Measurements from ENCODE around the gene ARHGAP15.

Gene ARHGAP15

GRCh38 chr2:143262389-143262788 lies 133.2 kb downstream of the ARHGAP15 start:
- DNase-seq (ENCODE audit: low spot score): no peak

GRCh38 chr2:143263066-143263625 lies 133.9 kb downstream of the ARHGAP15 start:
- DNase-seq (ENCODE audit: low spot score): no peak

- DNase-seq (ENCODE audit: low spot score): no peak
These were observed 135.6 kb downstream of the ARHGAP15 start for GRCh38 chr2:143264851-143265250.

- DNase-seq (ENCODE audit: low spot score): no peak
These were observed 150.5 kb downstream of the ARHGAP15 start for GRCh38 chr2:143279672-143280071.

- no peak for DNase-seq (ENCODE audit: low spot score)
These were observed 151.0 kb downstream of the ARHGAP15 start for GRCh38 chr2:143280097-143280757.

GRCh38 chr2:143282684-143283083 lies 153.5 kb downstream of the ARHGAP15 start:
- no peak for DNase-seq (ENCODE audit: low spot score)

- DNase-seq (ENCODE audit: low spot score): no peak
These were observed 155.0 kb downstream of the ARHGAP15 start for GRCh38 chr2:143284087-143284675.

GRCh38 chr2:143289025-143289424 lies 159.8 kb downstream of the ARHGAP15 start:
- no peak for DNase-seq (ENCODE audit: low spot score)

- no peak for DNase-seq (ENCODE audit: low spot score)
These were observed 161.0 kb downstream of the ARHGAP15 start for GRCh38 chr2:143290221-143290620.

GRCh38 chr2:143294068-143294467 lies 164.8 kb downstream of the ARHGAP15 start:
- DNase-seq (ENCODE audit: low spot score): no peak

- no peak for DNase-seq (ENCODE audit: low spot score)
These were observed 166.9 kb downstream of the ARHGAP15 start for GRCh38 chr2:143296089-143296488.

- no peak for DNase-seq (ENCODE audit: low spot score)
These were observed 168.0 kb downstream of the ARHGAP15 start for GRCh38 chr2:143297182-143297581.

GRCh38 chr2:143300536-143300935 lies 171.3 kb downstream of the ARHGAP15 start:
- no peak for DNase-seq (ENCODE audit: low spot score)

- no peak for DNase-seq (ENCODE audit: low spot score)
These were observed 182.2 kb downstream of the ARHGAP15 start for GRCh38 chr2:143311426-143311825.

- no peak for DNase-seq (ENCODE audit: low spot score)
These were observed 183.2 kb downstream of the ARHGAP15 start for GRCh38 chr2:143312441-143312840.

GRCh38 chr2:143313861-143314260 lies 184.6 kb downstream of the ARHGAP15 start:
- no peak for DNase-seq (ENCODE audit: low spot score)

GRCh38 chr2:143321994-143322393 lies 192.8 kb downstream of the ARHGAP15 start:
- DNase-seq (ENCODE audit: low spot score): no peak

- DNase-seq (ENCODE audit: low spot score): no peak
These were observed 200.1 kb downstream of the ARHGAP15 start for GRCh38 chr2:143329288-143329687.

- no peak for DNase-seq (ENCODE audit: low spot score)
These were observed 204.1 kb downstream of the ARHGAP15 start for GRCh38 chr2:143333168-143333791.

GRCh38 chr2:143333847-143334246 lies 204.6 kb downstream of the ARHGAP15 start:
- DNase-seq (ENCODE audit: low spot score): no peak

- DNase-seq (ENCODE audit: low spot score): no peak
These were observed 205.6 kb downstream of the ARHGAP15 start for GRCh38 chr2:143334837-143335236.

- no peak for DNase-seq (ENCODE audit: low spot score)
These were observed 207.5 kb downstream of the ARHGAP15 start for GRCh38 chr2:143336719-143337210.

GRCh38 chr2:143341478-143341877 lies 212.3 kb downstream of the ARHGAP15 start:
- DNase-seq (ENCODE audit: low spot score): no peak
